GM21737 (cell line): ENCODE measurements around the gene ATG5.
A peak's percentile ranks its signal among the peaks of the same experiment; 100 is the strongest.
"Not testable (repeated sequence)": the region's sequence is repeated elsewhere in the genome, so short reads cannot be mapped to it uniquely, and the experiment has no call there.

Experiments used
- ATAC-seq: cut with Tn5 transposase; IDR thresholded peaks from one replicate; pipeline ENCODE4 v1.9.1; 2021; ENCODE audit warnings: mild to moderate bottlenecking, moderate library complexity; ENCODE audit not compliant: unreplicated experiment

ATG5 gene

GRCh38 chr6:106160189-106160588 lies 165.4 kb downstream of the ATG5 start:
- no peak for ATAC-seq

GRCh38 chr6:106159531-106159940 lies 166.0 kb downstream of the ATG5 start:
- ATAC-seq: no peak

- no peak for ATAC-seq
These were observed 166.7 kb downstream of the ATG5 start for GRCh38 chr6:106158816-106159215.

- no peak for ATAC-seq
These were observed 168.7 kb downstream of the ATG5 start for GRCh38 chr6:106156863-106157262.

GRCh38 chr6:106156413-106156812 lies 169.1 kb downstream of the ATG5 start:
- ATAC-seq: no peak

GRCh38 chr6:106155219-106155830 lies 170.2 kb downstream of the ATG5 start:
- ATAC-seq: no peak

GRCh38 chr6:106154326-106154725 lies 171.2 kb downstream of the ATG5 start:
- no peak for ATAC-seq

- no peak for ATAC-seq
These were observed 172.6 kb downstream of the ATG5 start for GRCh38 chr6:106152952-106153351.

GRCh38 chr6:106152476-106152875 lies 173.1 kb downstream of the ATG5 start:
- not testable (repeated sequence) for ATAC-seq

GRCh38 chr6:106149472-106150069 lies 176.0 kb downstream of the ATG5 start:
- no peak for ATAC-seq

- ATAC-seq: no peak
These were observed 178.1 kb downstream of the ATG5 start for GRCh38 chr6:106147476-106147875.

- no peak for ATAC-seq
These were observed 178.7 kb downstream of the ATG5 start for GRCh38 chr6:106146852-106147351.

GRCh38 chr6:106145741-106146227 lies 179.8 kb downstream of the ATG5 start:
- ATAC-seq: no peak

- ATAC-seq: no peak
These were observed 180.4 kb downstream of the ATG5 start for GRCh38 chr6:106145144-106145543.

GRCh38 chr6:106143665-106144064 lies 181.9 kb downstream of the ATG5 start:
- ATAC-seq: no peak

GRCh38 chr6:106142876-106143431 lies 182.6 kb downstream of the ATG5 start:
- ATAC-seq: no peak

- ATAC-seq: peak; percentile 86
These were observed 183.9 kb downstream of the ATG5 start for GRCh38 chr6:106141441-106142237.

GRCh38 chr6:106138151-106138550 lies 187.4 kb downstream of the ATG5 start:
- ATAC-seq: no peak

GRCh38 chr6:106136845-106137244 lies 188.7 kb downstream of the ATG5 start:
- ATAC-seq: no peak

GRCh38 chr6:106135911-106136571 lies 189.5 kb downstream of the ATG5 start:
- ATAC-seq: no peak
